ENCODE data around the gene DGKG.

DGKG gene

GRCh38 chr3:186209810-186210752 lies 152.0 kb downstream of the DGKG start:
- Histone ChIP-seq H3K79me2 (ENCODE audit: control insufficient read depth, insufficient read depth, low read length, unreplicated experiment) (no peaks in the 10 kb centered on the region), H3K4me3 (ENCODE audit: low read depth, low read length) (peak overlapping the region; percentile 8; the same call in 1 of the 2 replicates), H3K4me1 (ENCODE audit: control insufficient read depth, insufficient read depth, low read length, unreplicated experiment) (peaks cover 26% of the 10 kb centered on the region), H3K36me3 (ENCODE audit: insufficient read depth, low read length) (no peaks in the 10 kb centered on the region), H3K27me3 (ENCODE audit: insufficient read depth, low read length) (no peaks in the 10 kb centered on the region), H3K27ac (ENCODE audit: low read depth, low read length) (peak overlapping the region; percentile 13; the same call in 1 of the 2 replicates), H2AFZ (ENCODE audit: low read length, unreplicated experiment) (peak overlapping the region; percentile 75)

GRCh38 chr3:186208296-186208989 lies 153.6 kb downstream of the DGKG start:
- Histone ChIP-seq H3K27ac (ENCODE audit: low read depth, low read length) (no peak overlapping the region), H3K27me3 (ENCODE audit: insufficient read depth, low read length) (no peaks in the 10 kb centered on the region), H3K4me1 (ENCODE audit: control insufficient read depth, insufficient read depth, low read length, unreplicated experiment) (peaks cover 18% of the 10 kb centered on the region)

GRCh38 chr3:186207515-186207914 lies 154.5 kb downstream of the DGKG start:
- Histone ChIP-seq H3K79me2 (ENCODE audit: control insufficient read depth, insufficient read depth, low read length, unreplicated experiment) (no peaks in the 10 kb centered on the region), H2AFZ (ENCODE audit: low read length, unreplicated experiment) (no peak overlapping the region), H3K27ac (ENCODE audit: low read depth, low read length) (no peak overlapping the region), H3K36me3 (ENCODE audit: insufficient read depth, low read length) (no peaks in the 10 kb centered on the region), H3K4me3 (ENCODE audit: low read depth, low read length) (no peak overlapping the region), H3K4me1 (ENCODE audit: control insufficient read depth, insufficient read depth, low read length, unreplicated experiment) (peaks cover 17% of the 10 kb centered on the region), H3K27me3 (ENCODE audit: insufficient read depth, low read length) (no peaks in the 10 kb centered on the region)

More at GRCh38 chr3:186208296-186208989, 153.6 kb downstream of the DGKG start:
- Histone ChIP-seq H3K36me3 (ENCODE audit: insufficient read depth, low read length) (no peaks in the 10 kb centered on the region), H2AFZ (ENCODE audit: low read length, unreplicated experiment) (no peak overlapping the region), H3K79me2 (ENCODE audit: control insufficient read depth, insufficient read depth, low read length, unreplicated experiment) (no peaks in the 10 kb centered on the region), H3K4me3 (ENCODE audit: low read depth, low read length) (no peak overlapping the region)

GRCh38 chr3:186200726-186201125 lies 161.3 kb downstream of the DGKG start:
- peaks cover 14% of the 10 kb centered on the region for H3K27me3 ChIP-seq (ENCODE audit: insufficient read depth, low read length)
- H3K36me3 ChIP-seq (ENCODE audit: insufficient read depth, low read length): no peaks in the 10 kb centered on the region
- no peaks in the 10 kb centered on the region for H3K79me2 ChIP-seq (ENCODE audit: control insufficient read depth, insufficient read depth, low read length, unreplicated experiment)
- H2AFZ ChIP-seq (ENCODE audit: low read length, unreplicated experiment): no peak overlapping the region
- no peak overlapping the region for H3K4me3 ChIP-seq (ENCODE audit: low read depth, low read length)
- H3K4me1 ChIP-seq (ENCODE audit: control insufficient read depth, insufficient read depth, low read length, unreplicated experiment): no peaks in the 10 kb centered on the region
- no peak overlapping the region for H3K27ac ChIP-seq (ENCODE audit: low read depth, low read length)

GRCh38 chr3:186198442-186198841 lies 163.6 kb downstream of the DGKG start:
- Histone ChIP-seq H3K27ac (ENCODE audit: low read depth, low read length) (no peak overlapping the region), H3K79me2 (ENCODE audit: control insufficient read depth, insufficient read depth, low read length, unreplicated experiment) (no peaks in the 10 kb centered on the region), H3K27me3 (ENCODE audit: insufficient read depth, low read length) (peaks cover 32% of the 10 kb centered on the region), H3K4me3 (ENCODE audit: low read depth, low read length) (no peak overlapping the region), H2AFZ (ENCODE audit: low read length, unreplicated experiment) (no peak overlapping the region), H3K4me1 (ENCODE audit: control insufficient read depth, insufficient read depth, low read length, unreplicated experiment) (peaks cover 6% of the 10 kb centered on the region), H3K36me3 (ENCODE audit: insufficient read depth, low read length) (no peaks in the 10 kb centered on the region)

- H3K79me2 ChIP-seq (ENCODE audit: control insufficient read depth, insufficient read depth, low read length, unreplicated experiment): no peaks in the 10 kb centered on the region
- H3K4me1 ChIP-seq (ENCODE audit: control insufficient read depth, insufficient read depth, low read length, unreplicated experiment): peaks cover 6% of the 10 kb centered on the region
- H3K27ac ChIP-seq (ENCODE audit: low read depth, low read length): no peak overlapping the region
- no peak overlapping the region for H2AFZ ChIP-seq (ENCODE audit: low read length, unreplicated experiment)
- no peaks in the 10 kb centered on the region for H3K36me3 ChIP-seq (ENCODE audit: insufficient read depth, low read length)
- peak overlapping the region; percentile 68 for H3K4me3 ChIP-seq (ENCODE audit: low read depth, low read length)
- peaks cover 45% of the 10 kb centered on the region for H3K27me3 ChIP-seq (ENCODE audit: insufficient read depth, low read length)
Measured at GRCh38 chr3:186194451-186194811, 167.6 kb downstream of the DGKG start.

- H2AFZ ChIP-seq (ENCODE audit: low read length, unreplicated experiment): no peak overlapping the region
- peaks cover 45% of the 10 kb centered on the region for H3K27me3 ChIP-seq (ENCODE audit: insufficient read depth, low read length)
- H3K36me3 ChIP-seq (ENCODE audit: insufficient read depth, low read length): no peaks in the 10 kb centered on the region
- H3K27ac ChIP-seq (ENCODE audit: low read depth, low read length): no peak overlapping the region
- peak overlapping the region; percentile 68 for H3K4me3 ChIP-seq (ENCODE audit: low read depth, low read length)
- peaks cover 6% of the 10 kb centered on the region for H3K4me1 ChIP-seq (ENCODE audit: control insufficient read depth, insufficient read depth, low read length, unreplicated experiment)
- H3K79me2 ChIP-seq (ENCODE audit: control insufficient read depth, insufficient read depth, low read length, unreplicated experiment): no peaks in the 10 kb centered on the region
Measured at GRCh38 chr3:186193534-186194450, 168.2 kb downstream of the DGKG start.

GRCh38 chr3:186192823-186193222 lies 169.2 kb downstream of the DGKG start:
- H3K79me2 ChIP-seq (ENCODE audit: control insufficient read depth, insufficient read depth, low read length, unreplicated experiment): no peaks in the 10 kb centered on the region
- H3K27ac ChIP-seq (ENCODE audit: low read depth, low read length): no peak overlapping the region
- no peak overlapping the region for H3K4me3 ChIP-seq (ENCODE audit: low read depth, low read length)
- no peaks in the 10 kb centered on the region for H3K36me3 ChIP-seq (ENCODE audit: insufficient read depth, low read length)
- no peak overlapping the region for H2AFZ ChIP-seq (ENCODE audit: low read length, unreplicated experiment)
- H3K4me1 ChIP-seq (ENCODE audit: control insufficient read depth, insufficient read depth, low read length, unreplicated experiment): peaks cover 6% of the 10 kb centered on the region
- peaks cover 45% of the 10 kb centered on the region for H3K27me3 ChIP-seq (ENCODE audit: insufficient read depth, low read length)

GRCh38 chr3:186189492-186189891 lies 172.5 kb downstream of the DGKG start:
- no peaks in the 10 kb centered on the region for H3K36me3 ChIP-seq (ENCODE audit: insufficient read depth, low read length)
- H3K27ac ChIP-seq (ENCODE audit: low read depth, low read length): no peak overlapping the region
- peaks cover 6% of the 10 kb centered on the region for H3K4me1 ChIP-seq (ENCODE audit: control insufficient read depth, insufficient read depth, low read length, unreplicated experiment)
- H3K4me3 ChIP-seq (ENCODE audit: low read depth, low read length): no peak overlapping the region
- H2AFZ ChIP-seq (ENCODE audit: low read length, unreplicated experiment): no peak overlapping the region
- H3K27me3 ChIP-seq (ENCODE audit: insufficient read depth, low read length): peaks cover 23% of the 10 kb centered on the region
- no peaks in the 10 kb centered on the region for H3K79me2 ChIP-seq (ENCODE audit: control insufficient read depth, insufficient read depth, low read length, unreplicated experiment)
